ENCODE results near the gene MRGPRE.

The MRGPRE gene

DNA sequence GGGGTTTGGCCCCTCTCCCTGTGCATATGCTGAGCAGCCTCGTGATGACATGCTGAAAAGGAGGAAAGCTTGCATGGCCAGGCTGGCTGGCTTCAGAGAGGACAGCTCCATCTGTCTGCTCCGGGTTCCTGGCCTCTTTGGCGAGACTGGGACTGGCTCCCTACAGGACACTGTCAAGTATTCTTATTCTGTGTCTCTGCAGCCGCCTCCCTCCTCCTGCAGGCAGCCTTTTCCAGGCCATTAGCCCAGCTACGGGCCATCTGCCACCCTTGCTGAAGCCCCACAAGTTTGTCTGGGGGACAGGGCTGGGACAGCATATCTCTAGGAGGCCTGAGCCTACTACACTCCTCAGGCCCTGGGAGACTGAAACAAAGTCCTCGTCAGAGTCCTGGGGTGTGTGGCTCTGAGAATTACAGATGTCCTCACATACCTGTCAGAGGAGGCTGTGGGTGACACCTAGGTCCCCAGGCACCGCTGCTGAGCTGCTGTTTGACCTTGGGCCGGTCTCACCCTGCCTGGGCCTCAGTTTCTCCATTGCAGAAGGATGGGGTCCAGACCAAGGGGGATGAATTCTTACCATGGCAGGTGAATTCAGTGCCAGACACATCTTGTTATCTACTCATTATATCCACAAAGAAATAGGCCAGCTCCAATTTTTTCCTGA lies 24.6 kb downstream of the MRGPRE start:
- DNase-seq: no peak

DNA sequence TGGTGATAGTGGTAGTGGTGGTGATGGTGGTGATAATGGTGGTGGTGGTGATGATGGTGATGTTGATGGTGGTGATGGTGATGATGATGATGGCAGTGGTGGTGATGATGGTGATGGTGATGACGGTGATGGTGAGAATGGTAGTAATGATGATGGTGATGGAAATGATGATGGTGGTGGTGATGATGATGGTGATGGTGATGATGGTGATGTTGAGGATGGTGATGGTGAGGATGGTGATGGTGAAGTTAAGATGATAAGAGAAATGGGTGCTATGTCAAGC lies 25.4 kb downstream of the MRGPRE start:
- DNase-seq: no peak

GRCh38 chr11:3206156-3206921 lies 25.9 kb downstream of the MRGPRE start:
- DNase-seq: no peak

- no peak for DNase-seq
Observed at GRCh38 chr11:3205261-3206155, 26.7 kb downstream of the MRGPRE start.

GRCh38 chr11:3204141-3205015 lies 27.8 kb downstream of the MRGPRE start:
- no peak for DNase-seq

- DNase-seq: no peak
Observed at GRCh38 chr11:3203221-3204043, 28.8 kb downstream of the MRGPRE start.

DNA sequence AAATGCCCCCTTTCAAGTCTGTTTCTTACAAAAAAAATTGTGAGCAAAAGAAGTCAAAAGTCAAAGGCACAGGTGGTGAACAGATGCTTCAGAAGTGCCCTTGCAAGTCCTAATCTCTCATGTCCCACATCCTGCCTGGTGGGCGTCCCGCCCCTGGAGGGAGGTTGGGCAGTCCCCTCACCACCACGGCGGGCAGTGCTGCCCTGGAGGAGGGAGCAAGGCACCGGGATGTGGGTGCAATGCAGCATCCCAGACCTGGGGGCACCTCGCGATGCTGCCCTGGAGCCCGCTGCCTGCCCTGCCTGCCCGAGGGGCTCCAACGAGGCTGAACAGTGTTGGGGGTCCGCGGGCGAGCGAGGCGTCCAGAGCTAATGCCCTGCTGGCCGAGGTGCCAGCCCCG lies 29.5 kb downstream of the MRGPRE start:
- no peak for DNase-seq

GRCh38 chr11:3202305-3202704 lies 29.9 kb downstream of the MRGPRE start:
- DNase-seq: no peak

GRCh38 chr11:3201677-3202181 lies 30.5 kb downstream of the MRGPRE start:
- no peak for DNase-seq

DNA sequence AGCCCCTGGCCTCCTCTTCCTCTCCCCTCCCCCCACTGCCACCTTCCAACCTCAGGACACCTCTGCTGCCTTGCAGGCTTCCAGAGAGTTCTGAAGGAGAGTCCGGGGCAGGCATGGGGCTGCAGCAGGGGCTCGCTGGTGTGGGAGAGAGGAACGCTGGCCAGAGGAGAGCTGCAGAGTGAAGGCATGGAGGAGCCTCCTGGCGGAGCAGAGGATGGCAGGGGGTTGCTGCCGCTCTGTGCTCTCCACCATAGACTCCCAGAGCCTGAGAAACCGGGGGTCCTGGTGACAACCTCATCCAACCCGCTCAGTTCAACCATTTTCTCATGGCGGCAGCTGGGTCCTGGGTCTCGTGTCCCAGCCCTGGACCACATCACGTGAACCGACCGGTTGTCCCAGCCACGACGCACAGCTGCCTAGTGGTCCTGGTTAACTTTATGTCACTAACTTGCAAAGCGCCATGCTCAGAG lies 31.1 kb downstream of the MRGPRE start:
- no peak for DNase-seq

- DNase-seq: no peak
Observed at GRCh38 chr11:3200388-3201111, 31.7 kb downstream of the MRGPRE start.

DNA sequence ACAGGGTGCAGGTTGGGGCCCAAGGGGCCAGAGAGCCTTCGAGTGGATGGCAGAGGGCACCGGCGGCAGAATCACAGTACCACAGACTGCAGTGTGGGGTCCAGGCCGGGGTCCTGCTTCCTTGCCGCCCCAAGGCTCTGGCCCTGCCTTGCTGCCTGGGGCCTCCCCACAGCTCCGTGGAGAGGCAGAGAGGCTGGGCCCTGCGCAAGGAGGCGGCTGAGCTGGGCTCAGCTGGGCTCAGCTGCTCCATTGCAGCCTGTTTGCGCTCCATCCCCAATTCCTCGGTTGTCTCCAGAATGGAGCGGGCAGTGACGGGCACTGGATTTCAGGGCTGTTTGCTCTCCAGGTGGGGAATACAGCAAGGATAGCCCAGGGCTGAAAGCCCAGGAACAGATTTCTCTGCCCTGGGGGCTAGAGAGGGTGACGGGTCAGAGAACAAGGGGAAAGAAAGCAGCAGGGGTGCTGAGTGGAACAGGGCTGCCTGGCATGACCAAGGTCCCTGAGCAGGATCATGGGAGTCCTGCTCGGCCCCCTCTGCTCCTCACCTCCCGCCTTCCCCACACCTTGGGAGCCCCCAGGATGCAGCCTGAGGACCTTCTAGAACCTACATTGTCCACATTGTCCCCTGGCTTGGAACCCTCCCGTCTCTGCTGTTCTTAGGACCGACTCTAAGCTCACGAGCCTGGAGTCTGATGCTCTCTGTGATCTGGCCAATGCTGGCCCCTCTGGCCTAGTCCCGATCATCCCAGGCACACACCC lies 32.5 kb downstream of the MRGPRE start:
- no peak for DNase-seq

DNA sequence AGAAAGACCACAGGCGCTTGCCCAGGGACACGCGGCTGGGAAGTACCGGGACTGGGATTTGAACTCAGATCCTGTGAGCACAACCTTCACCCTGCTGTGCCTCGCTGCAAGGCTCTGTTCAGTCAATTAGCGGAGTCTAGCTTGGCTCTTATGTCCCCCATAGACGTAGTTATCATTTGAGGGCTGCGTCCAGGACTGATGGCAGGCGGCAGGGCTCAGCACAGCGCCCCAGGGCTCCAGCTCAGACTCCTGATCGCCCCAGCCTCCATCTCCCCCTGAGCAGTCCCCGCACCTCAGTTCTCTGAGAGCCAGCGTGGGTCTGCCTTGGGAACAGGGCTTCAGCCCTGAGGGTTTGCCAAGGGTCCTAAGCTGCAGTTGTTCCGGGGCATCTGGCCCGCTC lies 33.4 kb downstream of the MRGPRE start:
- no peak for DNase-seq

GRCh38 chr11:3197878-3198528 lies 34.2 kb downstream of the MRGPRE start:
- DNase-seq: no peak

- DNase-seq: no peak
Observed at GRCh38 chr11:3197044-3197695, 35.0 kb downstream of the MRGPRE start.

- DNase-seq: no peak
Observed at GRCh38 chr11:3196161-3197043, 35.8 kb downstream of the MRGPRE start.

- DNase-seq: no peak
Observed at GRCh38 chr11:3195251-3196160, 36.7 kb downstream of the MRGPRE start.
